Calu3 (cell line): ENCODE data around the gene MS4A13. TPM values are rescaled to one million over a fixed set of nuclear protein-coding genes. Genes with fewer than 3 reads are reported as not detected.

ENCODE experiments used
- BruUV-seq: library from RNA; stranded (reverse); fragments of 400-500 nt; replicated peaks from 2 replicates; lab custom pipeline; 2021; lab: Mats Ljungman, UMichigan
- CTCF ChIA-PET: fragments of 300-600 bp; sonication (Branson Sonifier 250); formaldehyde crosslinking; loops from one replicate; lab custom pipeline; 2022; ENCODE audit warnings: antibody characterized with exemption; lab: Charles Lee
- DNase-seq: peaks from one replicate; pipeline ENCODE4 v3.0.0; 2022
- H3K27ac Mint-ChIP-seq: one replicate; pipeline ENCODE4 v1.8.0; 2022; ENCODE audit warnings: mixed read lengths; ENCODE audit not compliant: unreplicated experiment
- H3K27me3 Mint-ChIP-seq: one replicate; pipeline ENCODE4 v1.8.0; 2022; ENCODE audit warnings: mixed read lengths; ENCODE audit not compliant: unreplicated experiment
- H3K36me3 Mint-ChIP-seq: one replicate; pipeline ENCODE4 v1.8.0; 2022; ENCODE audit warnings: mild to moderate bottlenecking, moderate library complexity, mixed read lengths; ENCODE audit not compliant: insufficient read depth, unreplicated experiment
- H3K4me1 Mint-ChIP-seq: one replicate; pipeline ENCODE4 v1.8.0; 2022; ENCODE audit warnings: mild to moderate bottlenecking, low read depth, mixed read lengths; ENCODE audit not compliant: unreplicated experiment
- H3K4me3 Mint-ChIP-seq: one replicate; pipeline ENCODE4 v1.8.0; 2022; ENCODE audit warnings: mild to moderate bottlenecking, low read depth, moderate library complexity, mixed read lengths; ENCODE audit not compliant: unreplicated experiment
- H3K9me3 Mint-ChIP-seq: one replicate; pipeline ENCODE4 v1.8.0; 2022; ENCODE audit warnings: low read depth, mixed read lengths; ENCODE audit not compliant: unreplicated experiment
- CTCF ChIP-seq: fragments of 200-600 bp; IDR thresholded peaks from one replicate; pipeline ENCODE4 v1.8.0; 2022; ENCODE audit warnings: antibody characterized with exemption; ENCODE audit not compliant: unreplicated experiment
- intact Hi-C: fragments of 100-400 bp; cut with micrococcal nuclease; formaldehyde crosslinking; loops from one replicate; pipeline ENCODE4 v1.10.0; 2022; ENCODE audit not compliant: unreplicated experiment
- total RNA-seq: library from RNA; stranded (reverse); gene quantifications from 2 replicates; pipeline ENCODE4 v1.2.3, GENCODE V29; 2022

MS4A13 gene
- total RNA-seq, 1 experiment from 2014 or later = not detected

GRCh38 chr11:60544077-60544476 lies 28.9 kb downstream of the MS4A13 start:
- no peak for TF ChIP-seq CTCF
- Mint-ChIP-seq H3K36me3 (no peaks in the 10 kb centered on the region), H3K4me1 (no peaks in the 10 kb centered on the region), H3K27me3 (no peaks in the 10 kb centered on the region), H3K9me3 (peaks cover 5% of the 10 kb centered on the region), H3K27ac (no peak overlapping the region), H3K4me3 (no peak overlapping the region)
- CTCF ChIA-PET = interaction anchor here (0.6 kb wide), 1 partner anchor 448 kb away, joined by 3 read pairs; no protein-coding TSS in a partner anchor
- intact Hi-C loops = no loop called here
- no peak for DNase-seq
- no TSS peak for BruUV-seq

- no TSS peak for BruUV-seq
- no peak overlapping the region for H3K27ac Mint-ChIP-seq
Measured at GRCh38 chr11:60561254-60561653, 46.1 kb downstream of the MS4A13 start.

GRCh38 chr11:60563553-60564235 lies 48.5 kb downstream of the MS4A13 start:
- no peak for TF ChIP-seq CTCF
- no peak for DNase-seq
- H3K36me3 Mint-ChIP-seq = no peaks in the 10 kb centered on the region
- no peak overlapping the region for H3K27ac Mint-ChIP-seq
- intact Hi-C loops = no loop called here
- H3K4me1 Mint-ChIP-seq = no peaks in the 10 kb centered on the region
- no peak overlapping the region for H3K4me3 Mint-ChIP-seq
- CTCF ChIA-PET = no interaction called here
- H3K9me3 Mint-ChIP-seq = peaks cover 14% of the 10 kb centered on the region
- H3K27me3 Mint-ChIP-seq = no peaks in the 10 kb centered on the region
- no TSS peak for BruUV-seq

More at GRCh38 chr11:60561254-60561653, 46.1 kb downstream of the MS4A13 start:
- Mint-ChIP-seq H3K36me3 (no peaks in the 10 kb centered on the region), H3K4me1 (no peaks in the 10 kb centered on the region), H3K4me3 (no peak overlapping the region), H3K9me3 (peaks cover 24% of the 10 kb centered on the region), H3K27me3 (no peaks in the 10 kb centered on the region)
- intact Hi-C loops = no loop called here
- no peak for DNase-seq
- TF ChIP-seq CTCF = no peak
- CTCF ChIA-PET = no interaction called here

- DNase-seq = no peak
- no peak overlapping the region for H3K27ac Mint-ChIP-seq
- H3K27me3 Mint-ChIP-seq = no peaks in the 10 kb centered on the region
- no peak overlapping the region for H3K4me3 Mint-ChIP-seq
- peaks cover 12% of the 10 kb centered on the region for H3K9me3 Mint-ChIP-seq
- CTCF ChIA-PET = no interaction called here
- no peak for TF ChIP-seq CTCF
- intact Hi-C loops = no loop called here
- BruUV-seq = no TSS peak
- H3K36me3 Mint-ChIP-seq = no peaks in the 10 kb centered on the region
- H3K4me1 Mint-ChIP-seq = no peaks in the 10 kb centered on the region
Measured at GRCh38 chr11:60566776-60567175, 51.6 kb downstream of the MS4A13 start.
